Omental fat pad (tissue), 4 donors: ENCODE results near the gene ERLIN1. TPM values are rescaled to one million over a fixed set of nuclear protein-coding genes. Genes with fewer than 3 reads are reported as not detected.

Source experiments
- ATAC-seq: fragments of 150-250 bp; one replicate; pipeline ENCODE4 v1.9.1; 2016; ENCODE audit warnings: mild to moderate bottlenecking, moderate library complexity; ENCODE audit not compliant: low FRiP score
- DNase-seq: peaks from one replicate; pipeline ENCODE4 v3.0.0-alpha.2; 2019; ENCODE audit warnings: low spot score
- CTCF ChIP-seq, 3 donors: fragments of 450-650 bp; IDR thresholded peaks; one replicate each; pipeline ENCODE4 v1.5.1; 2016 to 2017; ENCODE audit warnings: antibody characterized with exemption in 3 of 3, mild to moderate bottlenecking in 3 of 3, moderate library complexity in 2 of 3
- total RNA-seq, 4 donors: library from RNA; depleted of rRNA; stranded (reverse); fragments of >200 nt; gene quantifications; one replicate each; pipeline ENCODE4 v1.1.0, GENCODE V29; 2016

ERLIN1 gene
- total RNA-seq, 4 donors from 2014 or later = 31.7 to 35.5 (median 33.1) TPM

GRCh38 chr10:100173035-100173434, 12.8 kb downstream of the ERLIN1 start:
- DNase-seq = no peak
- TF ChIP-seq CTCF (IDR thresholded peaks at IDR 0.05) = no peak
- no peak for ATAC-seq

- TF ChIP-seq CTCF (IDR thresholded peaks at IDR 0.05) = no peak
- DNase-seq = no peak
- ATAC-seq = no peak
These were observed 13.5 kb downstream of the ERLIN1 start for GRCh38 chr10:100172349-100172748.

- no peak for TF ChIP-seq CTCF (IDR thresholded peaks at IDR 0.05)
- no peak for ATAC-seq
- no peak for DNase-seq
These were observed 17.6 kb downstream of the ERLIN1 start for GRCh38 chr10:100168313-100168643.

GRCh38 chr10:100167553-100168312, 18.1 kb downstream of the ERLIN1 start:
- no peak for ATAC-seq
- TF ChIP-seq CTCF (IDR thresholded peaks at IDR 0.05) = no peak
- no peak for DNase-seq

- no peak for TF ChIP-seq CTCF (IDR thresholded peaks at IDR 0.05)
- ATAC-seq (no peak), DNase-seq (no peak)
These were observed 21.9 kb downstream of the ERLIN1 start for GRCh38 chr10:100163704-100164621.

- ATAC-seq = no peak
- TF ChIP-seq CTCF (IDR thresholded peaks at IDR 0.05) = no peak
- DNase-seq = no peak
These were observed 23.1 kb downstream of the ERLIN1 start for GRCh38 chr10:100162696-100163095.
